Muscle of back (tissue), 11 donors: Measurements from ENCODE around the gene AKR1C8. TPM values are rescaled to one million over a fixed set of nuclear protein-coding genes. Genes with fewer than 3 reads are reported as not detected.
"Not testable (repeated sequence)": the region's sequence is repeated elsewhere in the genome, so short reads cannot be mapped to it uniquely, and the experiment has no call there.

Source experiments
- DNase-seq, 3 donors: peaks; one replicate each; pipeline versions ENCODE4 v3.0.0 to v3.0.0-alpha.2; 2013
- polyA plus RNA-seq, 10 donors: library from polyadenylated mRNA; unstranded; fragments of 120-200 nt; gene quantifications; one replicate each; pipeline ENCODE4 v1.2.1, GENCODE V29; 2013; ENCODE audit not compliant: insufficient read length in 10 of 10

Gene AKR1C8
- polyA plus RNA-seq, 10 donors = 0.10 to 0.27 (median 0.17) TPM; not detected in 7

- DNase-seq = no peak
These were observed 16.0 kb downstream of the AKR1C8 start for GRCh38 chr10:5168897-5169420.

- DNase-seq = no peak
These were observed 19.2 kb downstream of the AKR1C8 start for GRCh38 chr10:5165738-5166137.

- DNase-seq = no peak
These were observed 21.5 kb downstream of the AKR1C8 start for GRCh38 chr10:5163487-5163886.

GRCh38 chr10:5159126-5159525, 25.8 kb downstream of the AKR1C8 start:
- DNase-seq = no peak

GRCh38 chr10:5157501-5157900, 27.4 kb downstream of the AKR1C8 start:
- no peak for DNase-seq

GRCh38 chr10:5155951-5156350, 29.0 kb downstream of the AKR1C8 start:
- no peak for DNase-seq

GRCh38 chr10:5151076-5151475, 33.9 kb downstream of the AKR1C8 start:
- DNase-seq = no peak

- DNase-seq = no peak
These were observed 36.3 kb downstream of the AKR1C8 start for GRCh38 chr10:5148678-5149032.

GRCh38 chr10:5147981-5148677, 36.8 kb downstream of the AKR1C8 start:
- no peak for DNase-seq

GRCh38 chr10:5147255-5147980, 37.5 kb downstream of the AKR1C8 start:
- DNase-seq = no peak

- DNase-seq = no peak
These were observed 38.1 kb downstream of the AKR1C8 start for GRCh38 chr10:5146920-5147254.

- no peak for DNase-seq
These were observed 41.8 kb downstream of the AKR1C8 start for GRCh38 chr10:5143137-5143536.

- DNase-seq = no peak
These were observed 42.8 kb downstream of the AKR1C8 start for GRCh38 chr10:5142199-5142598.

GRCh38 chr10:5137699-5138098, 47.3 kb downstream of the AKR1C8 start:
- DNase-seq = not testable (repeated sequence)

- no peak for DNase-seq
These were observed 48.4 kb downstream of the AKR1C8 start for GRCh38 chr10:5136468-5137087.

- DNase-seq = no peak
These were observed 49.4 kb downstream of the AKR1C8 start for GRCh38 chr10:5135581-5135980.

GRCh38 chr10:5125315-5126044, 59.5 kb downstream of the AKR1C8 start:
- DNase-seq = no peak

- no peak for DNase-seq
These were observed 61.1 kb downstream of the AKR1C8 start for GRCh38 chr10:5123886-5124285.

GRCh38 chr10:5119997-5120396, 65.0 kb downstream of the AKR1C8 start:
- DNase-seq = not testable (repeated sequence)

GRCh38 chr10:5117026-5117425, 67.9 kb downstream of the AKR1C8 start:
- DNase-seq = no peak

- DNase-seq = peak in 2 of 3 donors; percentile 7 to 12
These were observed 68.3 kb downstream of the AKR1C8 start for GRCh38 chr10:5116621-5117020.

GRCh38 chr10:5109861-5110260, 75.1 kb downstream of the AKR1C8 start:
- not testable (repeated sequence) for DNase-seq
